HG03571 (cell line): ENCODE data around the gene TMEM201.

Experiments
- ATAC-seq: cut with Tn5 transposase; IDR thresholded peaks from one replicate; pipeline ENCODE4 v1.9.1; 2021; ENCODE audit not compliant: unreplicated experiment

TMEM201 gene

DNA sequence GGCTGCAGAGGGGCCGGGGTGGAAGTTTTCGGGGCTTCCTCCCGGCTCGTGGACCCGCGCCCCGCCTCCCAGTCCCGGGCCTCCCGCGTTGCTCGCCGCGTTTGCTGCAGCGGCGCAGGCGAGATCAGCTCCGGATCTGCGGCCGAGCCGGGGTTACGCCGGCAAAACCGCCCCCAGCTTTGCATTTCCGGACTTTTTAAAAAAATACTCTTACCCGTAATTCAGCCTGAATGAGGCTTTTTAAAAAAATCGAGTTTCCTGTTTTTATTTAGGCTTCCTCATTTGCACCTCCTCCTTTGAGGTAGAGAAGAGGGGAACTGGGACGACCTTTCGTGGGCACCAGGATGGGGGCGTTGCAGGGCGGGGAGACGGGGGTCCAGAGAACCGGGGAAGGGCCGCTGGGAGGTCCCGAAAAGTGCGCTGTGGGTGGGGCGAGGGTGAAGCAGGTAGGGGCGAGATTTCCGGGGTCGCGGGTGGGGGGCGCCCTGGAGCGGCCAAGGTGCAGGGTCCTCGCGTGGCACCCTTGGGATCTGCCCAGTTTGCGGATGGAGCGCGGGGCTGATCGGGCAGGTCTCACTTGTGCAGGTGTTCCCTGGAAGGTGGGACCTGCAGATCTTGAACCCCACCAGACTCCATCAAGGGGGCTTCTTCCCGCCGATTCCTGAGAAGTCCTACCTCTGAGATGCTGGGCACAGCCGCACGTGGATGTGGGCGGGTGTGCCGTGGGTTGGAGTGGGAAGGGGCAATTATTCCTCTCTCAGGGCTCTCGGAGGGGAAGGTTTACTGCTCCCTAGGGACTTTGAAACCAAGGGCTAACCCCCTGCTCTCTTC is 63.9 kb downstream of the TMEM201 start:
- ATAC-seq: no peak

DNA sequence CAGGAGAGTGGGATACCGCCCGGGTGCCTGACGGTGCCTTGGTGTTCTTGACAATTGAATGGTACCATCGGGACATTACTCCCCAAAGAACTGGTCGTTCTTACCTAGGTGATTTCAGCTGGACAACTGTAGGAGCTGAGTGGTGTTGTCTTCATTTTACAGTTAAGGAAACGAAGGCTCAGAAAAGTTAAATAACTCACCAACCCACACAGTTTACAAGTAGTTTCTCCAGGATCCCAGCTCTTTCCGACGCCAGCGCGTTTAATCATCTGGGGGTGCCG is 64.4 kb downstream of the TMEM201 start:
- no peak for ATAC-seq

DNA sequence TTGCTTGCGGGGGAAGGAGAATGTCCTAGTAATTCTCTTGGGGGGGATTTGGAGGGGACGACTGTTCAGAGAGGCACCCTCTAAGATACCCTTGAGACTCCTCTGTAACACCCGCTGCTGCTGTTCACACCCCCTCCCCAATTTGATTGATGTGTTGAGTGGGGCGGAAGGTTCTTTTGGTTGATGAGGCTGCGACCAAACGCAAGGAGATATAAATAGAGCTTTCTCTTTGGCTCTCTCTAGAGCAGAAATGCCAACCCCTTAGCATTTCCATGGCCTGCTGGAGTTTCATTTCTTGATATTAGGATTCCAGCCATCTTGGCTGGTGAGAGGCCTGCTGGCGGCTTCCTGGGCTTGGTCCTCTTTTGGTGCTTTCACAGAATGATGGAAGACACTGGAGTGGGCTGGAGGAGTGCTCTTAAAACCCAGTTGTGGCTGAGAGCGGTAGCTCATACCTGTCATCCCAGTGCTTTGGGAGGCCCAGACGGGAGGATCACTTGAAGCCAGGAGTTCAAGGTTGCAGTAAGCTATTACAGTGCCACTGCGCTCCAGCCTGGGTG is 64.9 kb downstream of the TMEM201 start:
- ATAC-seq: no peak

DNA sequence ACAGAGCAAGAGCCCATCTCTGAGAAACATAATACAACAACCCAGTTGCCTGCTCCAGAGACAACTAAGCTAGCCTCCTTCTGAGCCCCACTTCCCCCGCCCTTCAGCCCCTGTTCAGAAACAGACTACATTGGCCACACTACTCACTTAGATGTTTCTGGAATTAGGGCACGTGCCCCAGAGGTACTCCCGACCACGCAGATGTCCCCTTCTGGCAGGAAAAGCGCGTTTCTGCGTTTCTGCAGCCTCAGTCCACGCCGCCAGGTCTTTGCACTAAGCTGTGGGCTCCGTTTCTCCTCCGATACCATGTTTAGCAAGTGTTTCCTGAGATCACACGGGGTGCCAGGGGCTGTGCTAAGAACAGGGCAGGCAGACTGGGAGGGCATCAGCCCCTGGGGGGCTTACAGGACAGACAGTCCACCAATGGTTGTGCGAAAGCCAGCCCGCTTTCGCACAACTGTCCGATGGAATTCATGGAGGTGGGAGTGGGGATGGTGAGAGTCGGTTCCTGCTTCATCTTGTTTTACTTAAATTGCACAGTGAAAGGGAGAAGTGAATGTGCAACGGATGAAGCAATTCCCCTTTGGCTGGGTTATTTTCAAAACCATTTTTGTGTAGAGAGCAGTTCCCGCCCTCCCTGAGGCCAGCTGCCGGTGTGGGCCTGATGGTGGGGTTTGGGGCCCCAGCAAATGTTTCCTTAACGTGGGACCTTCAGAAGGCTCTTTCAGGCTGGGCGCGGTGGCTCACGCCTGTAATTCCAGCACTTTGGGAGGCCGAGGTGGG is 65.5 kb downstream of the TMEM201 start:
- ATAC-seq: no peak

DNA sequence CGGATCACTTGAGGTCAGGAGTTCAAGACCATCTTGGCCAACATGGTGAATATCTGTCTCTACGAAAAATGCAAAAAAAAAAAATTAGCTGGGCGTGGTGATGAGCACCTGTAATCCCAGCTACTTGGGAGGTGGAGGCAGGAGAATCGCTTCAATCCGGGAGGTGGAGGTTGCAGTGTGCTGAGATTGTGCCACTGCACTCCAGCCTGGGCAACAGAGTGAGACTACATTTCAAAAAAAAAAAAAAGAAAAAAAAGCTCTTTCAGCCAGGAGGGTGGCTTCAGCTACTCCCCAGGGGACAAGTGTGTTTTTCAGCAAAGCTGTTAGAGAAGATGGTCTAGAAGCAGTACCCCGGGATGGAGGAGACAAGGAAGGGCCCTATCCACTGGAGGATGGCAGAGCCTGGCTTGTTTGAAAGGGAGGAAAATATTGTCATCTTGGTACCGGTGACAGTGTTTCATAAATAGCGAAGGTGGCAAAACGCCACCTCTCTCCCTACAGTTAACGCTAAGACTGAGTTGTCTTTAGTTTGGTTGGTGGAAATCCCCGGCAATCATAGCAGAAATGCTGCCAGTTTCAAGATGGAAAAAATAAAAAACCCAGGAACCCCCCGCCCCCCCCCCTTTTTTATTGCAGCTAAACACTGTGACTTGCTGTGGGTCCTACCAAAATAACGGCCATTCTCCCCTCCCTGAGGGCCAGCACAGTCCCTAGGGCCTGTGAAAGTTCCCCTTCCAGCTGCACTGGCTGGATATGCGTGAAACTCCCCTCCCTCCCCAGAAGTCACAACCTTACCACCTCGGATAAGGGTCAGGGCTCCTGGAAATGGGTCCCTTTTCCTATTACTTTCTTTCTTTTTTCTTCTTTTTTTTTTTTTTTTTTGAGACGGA is 66.4 kb downstream of the TMEM201 start:
- ATAC-seq: no peak

DNA sequence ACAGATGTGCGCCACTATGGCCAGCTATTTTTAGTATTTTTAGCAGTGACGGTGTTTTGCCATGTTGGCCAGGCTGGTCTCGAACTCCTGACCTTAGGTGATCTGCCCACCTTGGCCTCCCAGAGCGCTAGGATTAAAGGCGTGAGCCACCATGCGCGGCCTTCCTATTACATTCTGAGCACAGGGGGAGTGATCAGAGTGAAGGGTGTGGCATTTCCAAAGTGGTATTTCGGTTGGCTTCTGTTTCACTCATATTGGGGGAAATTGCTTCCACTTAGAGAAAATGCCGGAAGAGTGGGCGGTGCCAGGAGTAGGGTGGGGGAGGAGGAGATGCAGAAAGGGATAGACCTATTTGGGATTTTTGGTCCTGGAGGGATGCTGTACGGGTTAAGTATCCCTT is 67.1 kb downstream of the TMEM201 start:
- no peak for ATAC-seq

DNA sequence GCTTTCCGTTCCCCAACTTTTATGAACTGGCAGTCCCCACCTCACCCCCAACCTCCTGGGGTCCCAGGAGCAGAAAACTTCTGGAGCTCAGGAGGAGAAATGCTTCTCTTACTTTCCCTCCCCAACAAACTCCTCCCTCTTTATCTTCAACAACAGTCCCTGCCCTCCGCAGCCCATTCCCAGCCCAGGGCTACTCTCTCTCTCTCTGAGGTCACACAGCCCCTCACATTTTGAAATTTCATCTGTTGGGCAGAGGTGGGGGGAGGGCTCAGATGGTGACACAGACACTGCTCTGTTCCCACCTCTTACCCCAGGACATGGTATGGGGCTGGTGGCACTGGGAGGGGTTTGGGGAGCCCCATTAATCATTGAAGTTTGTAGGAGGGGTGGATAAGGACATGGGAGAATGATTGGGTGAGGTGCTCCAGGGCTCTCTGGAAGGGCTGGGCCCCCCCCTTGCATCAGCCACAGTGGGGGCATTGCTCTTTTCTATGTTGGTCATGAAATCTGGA is 68.9 kb downstream of the TMEM201 start:
- ATAC-seq: no peak

DNA sequence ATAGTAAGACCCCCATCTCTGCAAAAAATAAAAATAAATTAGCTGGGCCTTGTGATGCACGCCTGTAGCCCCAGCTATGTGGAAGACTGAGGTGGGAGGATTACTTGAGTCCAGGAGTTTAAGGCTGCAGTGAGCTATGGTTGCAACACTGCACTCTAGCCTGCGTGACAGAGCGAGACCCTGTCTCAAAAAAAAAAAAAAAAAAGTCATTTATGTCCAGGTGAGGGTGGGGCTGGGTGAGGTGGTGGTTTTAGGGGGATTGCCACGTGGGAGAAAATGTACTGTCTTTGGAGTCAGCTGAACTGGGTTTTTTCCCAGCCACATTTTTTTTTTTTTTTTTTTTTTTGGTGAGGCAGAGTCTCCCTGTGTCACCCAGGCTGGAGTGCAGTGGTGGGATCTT is 69.5 kb downstream of the TMEM201 start:
- no peak for ATAC-seq

DNA sequence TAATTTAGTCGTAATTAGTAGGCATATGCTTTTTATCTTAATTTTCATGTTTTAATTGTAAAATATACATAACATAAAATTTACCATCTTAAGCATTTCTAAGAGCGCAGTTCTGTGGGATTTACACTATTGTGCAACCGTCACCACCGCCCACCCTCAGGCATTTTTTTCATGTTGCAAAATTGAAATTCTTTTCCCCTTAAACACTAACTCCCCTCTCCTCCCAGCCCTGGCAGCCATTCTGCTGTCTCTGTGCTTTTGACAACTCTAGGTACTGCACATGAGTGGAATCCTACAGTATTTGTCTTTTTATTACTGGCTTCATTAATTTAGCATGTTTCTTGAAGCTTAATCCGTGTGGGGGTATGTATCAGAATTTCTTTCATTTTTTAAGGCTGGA is 70.6 kb downstream of the TMEM201 start:
- no peak for ATAC-seq

DNA sequence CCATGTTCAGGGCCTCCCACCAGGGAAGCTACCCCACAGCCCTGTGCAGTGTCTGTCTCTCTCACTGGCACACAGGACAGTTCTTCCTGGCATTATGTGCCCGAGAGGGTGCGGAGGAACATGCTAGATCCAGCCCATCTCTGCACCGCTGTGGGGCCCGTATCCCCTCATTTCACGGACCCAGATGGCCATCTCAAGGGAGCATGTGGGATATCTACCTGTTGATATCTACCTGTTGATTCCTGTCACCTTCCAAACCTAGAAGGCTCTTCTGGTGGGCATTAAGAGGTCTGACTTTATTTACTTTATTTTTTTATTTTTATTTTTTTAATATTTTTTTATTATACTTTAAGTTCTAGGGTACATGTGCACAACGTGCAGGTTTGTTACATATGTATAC is 74.5 kb downstream of the TMEM201 start:
- ATAC-seq: no peak
